ENCODE data around the gene NOL4L. TPM values are rescaled to one million over a fixed set of nuclear protein-coding genes. Genes with fewer than 3 reads are reported as not detected.

The NOL4L gene
- total RNA-seq, 2 donors from 2014 or later: 9.9 to 28.5 TPM

- H3K36me3 Mint-ChIP-seq (ENCODE audit: low read depth): peaks cover 6% of the 10 kb centered on the region
- H3K27ac Mint-ChIP-seq: peak overlapping the region; percentile 81
- no peak for ATAC-seq (replicated peaks)
- peak overlapping the region; percentile 52 for H3K4me3 Mint-ChIP-seq
- H3K4me1 Mint-ChIP-seq: peaks cover 59% of the 10 kb centered on the region
- no peaks in the 10 kb centered on the region for H3K27me3 Mint-ChIP-seq
- H3K9me3 Mint-ChIP-seq: no peaks in the 10 kb centered on the region
Measured at GRCh38 chr20:32543570-32544259, 41.4 kb downstream of the NOL4L start.

DNA sequence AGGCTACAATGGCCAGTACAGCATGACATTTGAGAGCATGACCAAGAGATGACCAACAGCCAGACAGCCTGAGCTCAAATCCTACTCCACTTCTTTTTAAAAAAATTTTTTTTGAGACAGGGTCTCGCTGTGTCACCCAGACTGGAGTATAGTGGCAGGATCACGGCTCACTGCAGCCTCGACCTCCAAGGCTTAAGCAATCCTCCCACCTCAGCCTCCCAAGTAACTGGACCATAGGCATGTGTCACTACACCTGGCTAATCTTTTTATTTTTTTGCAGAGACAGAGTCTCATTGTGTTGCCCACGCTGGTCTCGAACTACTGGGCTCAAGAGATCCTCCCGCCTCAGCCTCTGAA is 42.9 kb downstream of the NOL4L start:
- H3K36me3 Mint-ChIP-seq (ENCODE audit: low read depth): peaks cover 8% of the 10 kb centered on the region
- H3K9me3 Mint-ChIP-seq: no peaks in the 10 kb centered on the region
- ATAC-seq (replicated peaks): no peak
- no peaks in the 10 kb centered on the region for H3K27me3 Mint-ChIP-seq
- peak overlapping the region; percentile 90 for H3K27ac Mint-ChIP-seq
- H3K4me1 Mint-ChIP-seq: peaks cover 51% of the 10 kb centered on the region
- H3K4me3 Mint-ChIP-seq: peak overlapping the region; percentile 52

- H3K27ac Mint-ChIP-seq: peak overlapping the region; percentile 98
- H3K36me3 Mint-ChIP-seq (ENCODE audit: low read depth): peaks cover 13% of the 10 kb centered on the region
- H3K27me3 Mint-ChIP-seq: no peaks in the 10 kb centered on the region
- ATAC-seq (replicated peaks): no peak
- peaks cover 50% of the 10 kb centered on the region for H3K4me1 Mint-ChIP-seq
- peak overlapping the region; percentile 95 for H3K4me3 Mint-ChIP-seq
- no peaks in the 10 kb centered on the region for H3K9me3 Mint-ChIP-seq
Measured at GRCh38 chr20:32541323-32542258, 43.5 kb downstream of the NOL4L start.

DNA sequence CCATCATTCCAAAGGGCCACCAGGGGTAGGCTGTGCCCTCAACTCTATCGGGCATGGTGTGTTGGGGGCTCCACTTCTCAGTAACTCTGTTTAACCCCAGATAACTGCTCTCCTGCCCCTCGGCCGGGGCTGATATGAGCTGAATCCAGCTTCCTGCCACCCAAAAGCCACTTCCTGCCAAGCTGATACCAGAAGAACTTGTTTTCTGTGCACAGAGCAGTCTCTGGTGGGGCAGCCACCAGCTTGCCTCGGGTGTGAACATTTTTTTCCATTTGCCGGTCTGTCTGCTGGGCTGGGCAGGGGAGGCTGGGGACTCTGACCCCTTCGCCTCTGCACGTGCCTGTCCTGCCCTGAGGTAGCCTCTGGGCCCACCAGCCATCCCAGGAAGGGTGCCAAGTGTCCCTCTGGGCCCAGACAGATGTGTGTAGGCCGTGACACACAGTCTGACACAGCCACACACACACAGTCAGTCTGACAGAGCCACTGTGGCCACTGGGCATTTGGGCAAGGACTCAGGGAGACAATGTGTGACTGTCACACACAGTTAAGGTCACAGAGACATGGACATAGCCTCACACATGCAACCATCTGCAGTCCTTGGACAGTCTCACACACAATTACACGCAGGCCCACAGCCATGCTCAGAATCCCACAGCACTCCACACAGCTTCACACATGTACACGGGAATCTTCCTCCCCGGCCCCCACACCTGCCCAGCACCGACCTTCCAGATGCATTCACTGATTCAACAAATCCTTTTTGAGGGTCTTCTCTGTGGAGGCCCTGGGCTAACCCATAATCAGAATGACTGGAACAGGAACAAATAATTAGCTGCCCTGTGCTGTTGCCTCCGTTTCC is 45.1 kb downstream of the NOL4L start:
- H3K4me1 Mint-ChIP-seq: peaks cover 55% of the 10 kb centered on the region
- peaks cover 13% of the 10 kb centered on the region for H3K36me3 Mint-ChIP-seq (ENCODE audit: low read depth)
- ATAC-seq (replicated peaks): peak; percentile 54
- H3K27me3 Mint-ChIP-seq: no peaks in the 10 kb centered on the region
- H3K27ac Mint-ChIP-seq: peak overlapping the region; percentile 98
- peak overlapping the region; percentile 95 for H3K4me3 Mint-ChIP-seq
- H3K9me3 Mint-ChIP-seq: no peaks in the 10 kb centered on the region

DNA sequence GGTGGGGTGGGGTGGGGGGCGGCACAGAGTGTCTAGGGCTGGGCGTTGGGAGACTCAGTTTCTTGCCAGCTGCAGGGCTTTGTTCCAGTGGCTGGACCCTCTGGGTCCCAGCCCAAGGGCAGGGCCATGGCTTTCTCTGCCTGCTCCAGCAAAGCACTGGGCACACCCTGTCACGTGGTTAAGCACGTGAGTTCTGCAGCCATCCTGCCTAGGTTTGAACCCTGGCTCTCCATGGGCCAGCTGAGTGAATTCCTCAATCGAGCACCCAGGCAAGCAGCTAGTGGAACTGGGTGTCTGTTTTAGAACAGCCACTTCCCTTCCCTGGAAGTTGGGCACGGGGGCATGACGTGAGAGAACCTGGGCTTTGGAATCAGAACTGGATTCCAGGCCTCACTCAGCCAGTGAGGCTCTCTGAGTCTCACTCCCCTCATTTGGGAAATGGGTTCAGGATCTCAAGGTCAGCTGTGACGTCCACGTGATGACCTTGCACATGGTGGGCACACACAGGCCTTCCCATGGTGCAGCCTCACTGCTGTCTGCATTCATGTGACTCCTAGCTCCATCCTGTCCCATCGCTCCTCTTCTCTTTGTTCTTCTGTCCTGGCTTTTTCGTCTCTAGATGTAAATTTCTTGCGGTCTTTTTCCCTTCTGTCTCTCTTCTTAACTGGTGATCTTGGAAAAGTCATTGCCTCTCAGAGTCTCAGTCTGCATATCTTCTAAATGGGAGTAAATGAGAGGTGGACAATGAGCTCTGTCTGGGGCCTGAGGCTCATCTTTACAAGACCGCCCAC is 45.9 kb downstream of the NOL4L start:
- peak overlapping the region; percentile 95 for H3K4me3 Mint-ChIP-seq
- no peaks in the 10 kb centered on the region for H3K27me3 Mint-ChIP-seq
- H3K4me1 Mint-ChIP-seq: peaks cover 56% of the 10 kb centered on the region
- H3K27ac Mint-ChIP-seq: peak overlapping the region; percentile 98
- H3K36me3 Mint-ChIP-seq (ENCODE audit: low read depth): peaks cover 13% of the 10 kb centered on the region
- no peaks in the 10 kb centered on the region for H3K9me3 Mint-ChIP-seq
- ATAC-seq (replicated peaks): no peak

DNA sequence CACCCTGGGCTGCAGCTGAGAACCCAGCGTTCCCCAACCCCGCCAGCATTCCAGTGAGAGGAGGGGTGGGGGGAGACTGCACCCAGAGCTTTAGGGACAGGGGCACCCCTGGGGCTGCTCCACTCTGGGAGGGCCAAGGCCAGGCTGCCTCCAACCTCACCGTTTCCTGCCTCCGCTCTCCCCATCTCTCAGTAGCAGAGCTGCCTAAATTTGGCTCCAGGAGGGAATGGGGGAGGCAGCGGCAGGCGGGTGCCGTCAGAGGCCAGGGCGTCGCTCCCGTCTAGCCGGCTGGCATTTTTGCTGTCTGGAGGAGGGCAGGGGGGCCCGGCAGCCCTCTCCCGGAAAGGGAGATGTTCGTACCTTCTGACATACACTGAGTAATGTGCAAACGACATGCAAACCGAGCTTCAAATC is 46.6 kb downstream of the NOL4L start:
- peak overlapping the region; percentile 98 for H3K27ac Mint-ChIP-seq
- no peak for ATAC-seq (replicated peaks)
- H3K4me3 Mint-ChIP-seq: peak overlapping the region; percentile 95
- peaks cover 53% of the 10 kb centered on the region for H3K4me1 Mint-ChIP-seq
- H3K9me3 Mint-ChIP-seq: no peaks in the 10 kb centered on the region
- H3K36me3 Mint-ChIP-seq (ENCODE audit: low read depth): peaks cover 13% of the 10 kb centered on the region
- H3K27me3 Mint-ChIP-seq: no peaks in the 10 kb centered on the region

DNA sequence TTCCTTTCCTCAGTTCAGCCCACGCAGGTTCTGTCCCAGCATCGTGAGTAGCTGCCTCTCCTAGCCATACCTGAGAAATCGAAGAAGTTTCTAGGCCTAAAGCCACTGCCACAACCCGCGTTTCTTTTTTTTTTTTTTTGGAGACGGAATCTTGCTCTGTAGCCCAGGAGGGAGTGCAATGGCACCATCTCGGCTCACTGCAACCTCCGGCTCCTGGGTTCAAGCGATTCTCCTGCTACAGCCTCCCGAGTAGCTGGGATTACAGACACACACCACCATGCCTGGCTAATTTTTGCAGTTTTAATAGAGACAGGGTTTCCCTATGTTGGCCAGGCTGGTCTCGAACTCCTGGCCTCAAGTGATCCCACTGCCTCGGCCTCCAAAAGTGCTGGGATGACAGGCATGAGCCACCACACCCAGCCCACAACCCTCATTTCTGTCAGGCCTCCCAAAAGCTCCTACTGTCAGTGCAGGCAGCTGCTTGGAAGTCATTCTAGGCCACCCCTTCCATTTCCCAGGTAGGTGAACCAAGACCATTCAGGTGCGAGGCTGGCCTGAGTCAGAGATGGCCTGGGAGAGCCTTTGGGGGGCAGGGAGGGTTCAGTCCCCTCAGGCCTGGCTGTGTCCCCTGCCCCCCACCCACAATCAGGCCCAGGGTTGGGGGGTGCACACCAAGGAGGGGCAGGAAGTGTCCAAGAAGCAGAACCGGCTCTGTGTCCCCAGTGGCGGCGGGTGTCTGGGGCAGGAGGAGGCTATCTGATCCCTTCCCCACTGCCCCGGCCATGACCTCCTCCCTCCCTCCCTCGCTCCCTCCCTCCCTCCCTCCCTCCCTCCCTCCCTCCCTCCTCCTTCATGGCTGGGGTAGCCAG is 47.2 kb downstream of the NOL4L start:
- Mint-ChIP-seq H3K36me3 (ENCODE audit: low read depth) (peaks cover 13% of the 10 kb centered on the region), H3K27ac (peak overlapping the region; percentile 95), H3K4me3 (peak overlapping the region; percentile 95), H3K4me1 (peaks cover 51% of the 10 kb centered on the region), H3K27me3 (no peaks in the 10 kb centered on the region), H3K9me3 (no peaks in the 10 kb centered on the region)
- ATAC-seq (replicated peaks): peak; percentile 2

DNA sequence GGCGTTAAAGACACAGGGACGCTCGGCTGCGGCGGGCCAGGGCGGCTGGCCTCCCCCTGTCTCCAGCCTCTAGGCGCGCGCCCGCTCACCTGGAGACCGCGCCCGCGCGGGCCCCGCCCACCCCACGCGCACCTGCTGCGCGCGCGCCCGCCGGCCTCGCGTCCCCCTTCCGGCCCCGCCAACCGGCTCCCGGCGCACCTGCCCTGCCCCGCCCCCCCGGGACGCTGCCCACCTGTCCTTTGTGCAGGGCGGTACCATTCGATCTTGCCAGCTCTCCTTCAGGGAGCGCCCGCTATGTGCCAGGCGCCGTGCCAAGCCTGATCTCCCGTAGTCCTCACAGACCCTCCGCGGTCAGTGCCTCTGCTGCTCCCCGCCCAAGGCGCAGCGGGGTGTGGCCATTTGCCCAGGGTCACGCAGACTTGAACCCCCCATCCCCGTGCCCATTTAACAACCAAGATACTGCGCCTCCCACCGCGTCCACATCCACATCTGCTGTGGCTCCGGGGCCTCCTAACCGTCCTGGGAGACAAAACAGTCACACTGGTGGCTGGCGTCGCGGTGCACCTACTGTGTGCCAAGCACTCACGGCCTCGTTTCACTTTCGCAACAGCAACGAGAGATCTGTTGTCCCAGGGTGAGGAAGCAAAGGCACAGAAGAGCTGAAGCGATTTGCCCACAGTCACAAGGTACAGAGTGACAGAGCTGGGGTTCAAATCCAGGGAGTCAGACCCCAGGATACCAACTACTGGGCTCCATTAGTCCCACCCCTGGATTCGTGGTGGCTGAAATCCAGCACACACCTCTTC is 48.1 kb downstream of the NOL4L start:
- peaks cover 13% of the 10 kb centered on the region for H3K36me3 Mint-ChIP-seq (ENCODE audit: low read depth)
- ATAC-seq (replicated peaks): peak; percentile 16
- H3K9me3 Mint-ChIP-seq: no peaks in the 10 kb centered on the region
- peak overlapping the region; percentile 95 for H3K4me3 Mint-ChIP-seq
- H3K27me3 Mint-ChIP-seq: no peaks in the 10 kb centered on the region
- peaks cover 46% of the 10 kb centered on the region for H3K4me1 Mint-ChIP-seq
- H3K27ac Mint-ChIP-seq: peak overlapping the region; percentile 95

GRCh38 chr20:32535953-32536823 is 48.9 kb downstream of the NOL4L start:
- peak; percentile 51 for ATAC-seq (replicated peaks)
- peaks cover 50% of the 10 kb centered on the region for H3K4me1 Mint-ChIP-seq
- H3K36me3 Mint-ChIP-seq (ENCODE audit: low read depth): peaks cover 13% of the 10 kb centered on the region
- no peaks in the 10 kb centered on the region for H3K27me3 Mint-ChIP-seq
- H3K9me3 Mint-ChIP-seq: no peaks in the 10 kb centered on the region
- peak overlapping the region; percentile 91 for H3K27ac Mint-ChIP-seq
- peak overlapping the region; percentile 95 for H3K4me3 Mint-ChIP-seq

GRCh38 chr20:32535316-32535952 is 49.7 kb downstream of the NOL4L start:
- Mint-ChIP-seq H3K27me3 (no peaks in the 10 kb centered on the region), H3K4me3 (peak overlapping the region; percentile 95), H3K9me3 (no peaks in the 10 kb centered on the region), H3K36me3 (ENCODE audit: low read depth) (peaks cover 13% of the 10 kb centered on the region), H3K4me1 (peaks cover 42% of the 10 kb centered on the region), H3K27ac (peak overlapping the region; percentile 91)
- no peak for ATAC-seq (replicated peaks)

DNA sequence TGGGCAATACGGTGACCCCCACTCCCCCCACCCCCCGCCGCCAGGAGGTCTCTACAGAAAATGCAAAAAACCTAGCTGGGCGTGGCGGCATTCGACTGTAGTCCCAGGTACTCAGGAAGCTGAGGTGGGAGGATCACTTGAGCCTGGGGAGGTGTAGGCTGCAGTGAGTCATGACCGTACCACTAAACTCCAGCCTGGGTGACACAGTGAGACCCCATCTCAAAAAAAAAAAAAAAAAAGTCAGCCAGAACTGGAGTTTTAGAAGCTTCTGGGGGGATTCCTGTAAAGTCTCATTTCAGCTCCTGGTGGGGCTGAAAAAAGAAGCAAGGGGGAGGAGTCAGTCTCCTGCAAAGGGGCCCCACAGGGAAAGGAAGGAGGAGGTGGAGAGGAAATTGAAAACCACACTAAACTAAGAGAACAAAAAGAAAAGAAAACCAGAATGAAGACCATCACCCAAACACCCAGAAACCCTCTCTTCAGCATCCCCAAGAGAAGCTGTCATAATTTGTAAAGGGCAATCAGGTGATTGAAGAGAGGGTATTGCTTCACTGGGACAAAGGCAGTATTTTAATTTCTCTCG is 50.4 kb downstream of the NOL4L start:
- Mint-ChIP-seq H3K27me3 (no peaks in the 10 kb centered on the region), H3K4me3 (peak overlapping the region; percentile 95), H3K9me3 (no peaks in the 10 kb centered on the region), H3K36me3 (ENCODE audit: low read depth) (peaks cover 13% of the 10 kb centered on the region), H3K4me1 (peaks cover 38% of the 10 kb centered on the region), H3K27ac (peak overlapping the region; percentile 91)
- ATAC-seq (replicated peaks): peak; percentile 41

Data from activated T-helper 17 cell treated with anti-CD3 and anti-CD28 coated beads, Interleukin-2, amount 50 U/mL, for 72 hours (primary cell).